PC-9 (cell line): ENCODE results near the gene ZMIZ1.

ENCODE experiments used
- EZH2 ChIP-seq: fragments of 200-600 bp; sonication (generic); IDR thresholded peaks from 2 replicates; pipeline ENCODE4 v1.8.0; 2017; ENCODE audit warnings: antibody characterized with exemption, low read depth
- TF ChIP-seq, protein P1 (sequence below): fragments of 200-600 bp; sonication (generic); conservative IDR thresholded peaks from 2 replicates; pipeline ENCODE4 v1.6.1; 2017; ENCODE audit warnings: mixed run types, antibody characterized with exemption, mild to moderate bottlenecking, moderate library complexity

DNA sequence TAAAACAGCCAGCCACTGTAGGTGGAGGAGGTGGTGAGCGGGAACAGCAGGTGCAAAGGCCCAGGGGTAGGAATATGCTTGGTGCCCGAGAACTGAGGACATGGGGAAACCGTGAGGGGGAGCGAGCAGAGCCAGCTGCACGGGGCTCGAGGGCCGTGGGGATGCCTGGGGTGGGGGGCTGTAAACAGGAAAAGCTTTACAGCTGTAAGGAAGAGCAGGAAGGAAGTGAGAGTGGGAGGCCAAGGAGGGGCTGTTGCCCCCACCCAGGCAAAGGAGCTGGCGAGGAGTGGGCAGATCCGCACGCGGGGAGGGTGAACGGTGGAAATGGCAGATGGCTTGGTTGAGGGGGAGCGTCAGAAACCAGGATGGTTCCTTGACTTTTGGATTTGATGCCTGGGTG is 34.4 kb downstream of the ZMIZ1 start:
- TF ChIP-seq, protein P1, sequence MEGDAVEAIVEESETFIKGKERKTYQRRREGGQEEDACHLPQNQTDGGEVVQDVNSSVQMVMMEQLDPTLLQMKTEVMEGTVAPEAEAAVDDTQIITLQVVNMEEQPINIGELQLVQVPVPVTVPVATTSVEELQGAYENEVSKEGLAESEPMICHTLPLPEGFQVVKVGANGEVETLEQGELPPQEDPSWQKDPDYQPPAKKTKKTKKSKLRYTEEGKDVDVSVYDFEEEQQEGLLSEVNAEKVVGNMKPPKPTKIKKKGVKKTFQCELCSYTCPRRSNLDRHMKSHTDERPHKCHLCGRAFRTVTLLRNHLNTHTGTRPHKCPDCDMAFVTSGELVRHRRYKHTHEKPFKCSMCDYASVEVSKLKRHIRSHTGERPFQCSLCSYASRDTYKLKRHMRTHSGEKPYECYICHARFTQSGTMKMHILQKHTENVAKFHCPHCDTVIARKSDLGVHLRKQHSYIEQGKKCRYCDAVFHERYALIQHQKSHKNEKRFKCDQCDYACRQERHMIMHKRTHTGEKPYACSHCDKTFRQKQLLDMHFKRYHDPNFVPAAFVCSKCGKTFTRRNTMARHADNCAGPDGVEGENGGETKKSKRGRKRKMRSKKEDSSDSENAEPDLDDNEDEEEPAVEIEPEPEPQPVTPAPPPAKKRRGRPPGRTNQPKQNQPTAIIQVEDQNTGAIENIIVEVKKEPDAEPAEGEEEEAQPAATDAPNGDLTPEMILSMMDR: no peak
- TF ChIP-seq EZH2: no peak
